Endothelial cell of umbilical vein (primary cell): ENCODE measurements around the gene TRIM40. TPM values are rescaled to one million over a fixed set of nuclear protein-coding genes. Genes with fewer than 3 reads are reported as not detected.

Source experiments
- BruUV-seq: library from RNA; stranded (reverse); fragments of 400-500 nt; replicated peaks from 2 replicates; lab custom pipeline; 2021; lab: Mats Ljungman, UMichigan
- CTCF ChIA-PET: fragments of 300-600, 350-600 bp; sonication (Branson Sonifier 250); formaldehyde crosslinking; loops from one replicate; lab custom pipeline; 2021; ENCODE audit warnings: antibody characterized with exemption, inconsistent platforms; lab: Charles Lee
- POLR2A ChIA-PET: fragments of 300-600, 350-600 bp; sonication (Branson Sonifier 250); formaldehyde crosslinking; loops from one replicate; lab custom pipeline; 2021; ENCODE audit warnings: antibody characterized with exemption, inconsistent platforms; lab: Charles Lee
- DNase-seq: peaks from one replicate; pipeline ENCODE4 v3.0.0-alpha.2; 2011; ENCODE audit warnings: low read depth, low spot score
- FAIRE-seq: peaks from 2 replicates; lab custom pipeline; 2011; peaks lifted over from hg19 to GRCh38; lab: Jason Lieb, UNC
- H2AFZ ChIP-seq: 2 replicates; pipeline ENCODE4 v1.6.0; 2012; ENCODE audit warnings: low read depth, low read length, control low read depth, inconsistent platforms
- H3K27ac ChIP-seq: 2 replicates; pipeline ENCODE4 v1.5.1; 2011; ENCODE audit warnings: low read depth, mild to moderate bottlenecking, control low read depth, low read length, moderate library complexity; ENCODE audit not compliant: insufficient read depth
- H3K27me3 ChIP-seq, 2 experiments: 2 replicates each; pipeline versions ENCODE4 v1.6.0 to v1.6.1; 2011; ENCODE audit warnings: low read length in 2 of 2, mixed read lengths in 1 of 2; ENCODE audit not compliant: control insufficient read depth in 2 of 2, insufficient read depth in 2 of 2
- H3K36me3 ChIP-seq, 2 experiments: 2 replicates in 1 of 2; 3 replicates in 1 of 2; pipeline ENCODE4 v1.5.1; 2011; ENCODE audit warnings: low read length in 2 of 2, mild to moderate bottlenecking in 1 of 2, moderate library complexity in 1 of 2; ENCODE audit not compliant: control insufficient read depth in 2 of 2, insufficient read depth in 2 of 2; ENCODE audit errors: extremely low read depth in 1 of 2
- H3K4me1 ChIP-seq: 3 replicates; pipeline ENCODE4 v1.5.1; 2011; ENCODE audit warnings: mild to moderate bottlenecking, low read length; ENCODE audit not compliant: control insufficient read depth, insufficient read depth; ENCODE audit errors: extremely low read depth
- H3K4me2 ChIP-seq: 2 replicates; pipeline ENCODE4 v1.6.1; 2011; ENCODE audit warnings: low read length, control low read depth, mixed read lengths; ENCODE audit not compliant: insufficient read depth
- H3K4me3 ChIP-seq, 3 experiments: fragments of 200-600 bp in 1 of 3; sonication (generic), shearing (Covaris generic) in 1 of 3; replicated peaks in 1 of 3; 2 replicates each; pipeline ENCODE4 v1.5.1; 2011 to 2016; ENCODE audit warnings: control low read depth in 3 of 3, low read length in 3 of 3, mild to moderate bottlenecking in 2 of 3, inconsistent platforms in 1 of 3, low read depth in 1 of 3, moderate library complexity in 1 of 3; ENCODE audit not compliant: insufficient read depth in 1 of 3
- H3K79me2 ChIP-seq: 2 replicates; pipeline ENCODE4 v1.6.0; 2012; ENCODE audit warnings: low read length, inconsistent platforms; ENCODE audit not compliant: control insufficient read depth, insufficient read depth
- H3K9ac ChIP-seq: replicated peaks from 2 replicates; pipeline ENCODE3; 2011; ENCODE audit warnings: low read length, control low read depth; ENCODE audit not compliant: insufficient read depth; ENCODE audit errors: extremely low read depth
- H3K9me1 ChIP-seq: replicated peaks from 3 replicates; pipeline ENCODE4 v1.6.0; 2011; ENCODE audit warnings: mild to moderate bottlenecking, low read length; ENCODE audit not compliant: control insufficient read depth, insufficient read depth; ENCODE audit errors: extremely low read depth
- H3K9me3 ChIP-seq: replicated peaks from 2 replicates; pipeline ENCODE4 v1.5.1; 2012; ENCODE audit warnings: low read length, inconsistent platforms; ENCODE audit not compliant: control insufficient read depth, insufficient read depth
- H4K20me1 ChIP-seq: replicated peaks from 2 replicates; pipeline ENCODE3; 2011; ENCODE audit warnings: mild to moderate bottlenecking, low read length; ENCODE audit not compliant: control insufficient read depth, insufficient read depth; ENCODE audit errors: extremely low read depth
- EZH2 ChIP-seq: IDR thresholded peaks from 2 replicates; pipeline ENCODE4 v1.6.1; 2012; ENCODE audit warnings: borderline replicate concordance, low read depth, mild to moderate bottlenecking, moderate library complexity, low read length, inconsistent platforms; ENCODE audit not compliant: severe bottlenecking
- FOS ChIP-seq: IDR thresholded peaks from 2 replicates; pipeline ENCODE4 v1.6.1; 2011; ENCODE audit warnings: mild to moderate bottlenecking, low read length, moderate library complexity, borderline replicate concordance; ENCODE audit not compliant: insufficient read depth
- GATA2 ChIP-seq: IDR thresholded peaks from 2 replicates; pipeline ENCODE4 v1.7.0; 2011; ENCODE audit warnings: low read depth, mild to moderate bottlenecking, moderate library complexity, mixed read lengths, low read length; ENCODE audit not compliant: insufficient read length, insufficient read depth
- JUN ChIP-seq: IDR thresholded peaks from 2 replicates; pipeline ENCODE4 v1.6.1; 2011; ENCODE audit warnings: borderline replicate concordance, low read depth; ENCODE audit not compliant: insufficient read length, insufficient read depth
- MAX ChIP-seq: IDR thresholded peaks from 2 replicates; pipeline ENCODE4 v1.6.1; 2011; ENCODE audit not compliant: insufficient read depth, insufficient read length
- MYC ChIP-seq: IDR thresholded peaks from one replicate; pipeline ENCODE4 v1.6.1; 2011; ENCODE audit warnings: mild to moderate bottlenecking, low read depth, low read length
- POLR2A ChIP-seq: IDR thresholded peaks from 2 replicates; pipeline ENCODE4 v1.6.1; 2012; ENCODE audit warnings: low read depth, mild to moderate bottlenecking, control low read depth, low read length
- POLR2AphosphoS5 ChIP-seq: IDR thresholded peaks from 2 replicates; pipeline ENCODE4 v1.6.1; 2012; ENCODE audit warnings: low read depth, mild to moderate bottlenecking, control low read depth, low read length, moderate library complexity; ENCODE audit not compliant: insufficient read depth
- dilution Hi-C: fragments of 300-500 bp; cut with MboI; formaldehyde crosslinking; loops from one replicate; pipeline ENCODE4 v1.15.0; 2019; ENCODE audit warnings: low sequenced_read_pairs; ENCODE audit not compliant: extremely low pct_ligation_motif_present
- intact Hi-C: fragments of 100-400 bp; cut with micrococcal nuclease; formaldehyde crosslinking; loops from one replicate; pipeline ENCODE4 v1.10.0; 2022
- polyA plus RNA-seq, 4 experiments: library from polyadenylated mRNA; depleted of rRNA in 3 of 4; stranded (reverse) in 3 of 4; unstranded in 1 of 4; fragments of >200 nt; gene quantifications; 2 replicates each; pipeline versions ENCODE4 v1.2.1 to v1.2.3, GENCODE V29; 2011 to 2012; ENCODE audit warnings: missing spikeins in 1 of 4
- total RNA-seq: library from RNA; stranded (reverse); gene quantifications from 2 replicates; pipeline ENCODE4 v1.2.3, GENCODE V29; 2021
- TF ChIP-seq, protein P1 (sequence below), 2 donors: IDR thresholded peaks; 1 replicate in 1 of 2; 2 replicates in 1 of 2; pipeline ENCODE4 v1.5.1; 2011; ENCODE audit warnings: low read length in 2 of 2, mild to moderate bottlenecking in 2 of 2, moderate library complexity in 2 of 2, control low read depth in 1 of 2, inconsistent platforms in 1 of 2, low read depth in 1 of 2; ENCODE audit not compliant: insufficient read depth in 1 of 2; ENCODE audit errors: extremely low read depth in 1 of 2

The TRIM40 gene
- total and polyA plus RNA-seq, 2 donors (not counting 3 experiments of a cell fraction or from before 2014, with no cell fraction given) = not detected

DNA sequence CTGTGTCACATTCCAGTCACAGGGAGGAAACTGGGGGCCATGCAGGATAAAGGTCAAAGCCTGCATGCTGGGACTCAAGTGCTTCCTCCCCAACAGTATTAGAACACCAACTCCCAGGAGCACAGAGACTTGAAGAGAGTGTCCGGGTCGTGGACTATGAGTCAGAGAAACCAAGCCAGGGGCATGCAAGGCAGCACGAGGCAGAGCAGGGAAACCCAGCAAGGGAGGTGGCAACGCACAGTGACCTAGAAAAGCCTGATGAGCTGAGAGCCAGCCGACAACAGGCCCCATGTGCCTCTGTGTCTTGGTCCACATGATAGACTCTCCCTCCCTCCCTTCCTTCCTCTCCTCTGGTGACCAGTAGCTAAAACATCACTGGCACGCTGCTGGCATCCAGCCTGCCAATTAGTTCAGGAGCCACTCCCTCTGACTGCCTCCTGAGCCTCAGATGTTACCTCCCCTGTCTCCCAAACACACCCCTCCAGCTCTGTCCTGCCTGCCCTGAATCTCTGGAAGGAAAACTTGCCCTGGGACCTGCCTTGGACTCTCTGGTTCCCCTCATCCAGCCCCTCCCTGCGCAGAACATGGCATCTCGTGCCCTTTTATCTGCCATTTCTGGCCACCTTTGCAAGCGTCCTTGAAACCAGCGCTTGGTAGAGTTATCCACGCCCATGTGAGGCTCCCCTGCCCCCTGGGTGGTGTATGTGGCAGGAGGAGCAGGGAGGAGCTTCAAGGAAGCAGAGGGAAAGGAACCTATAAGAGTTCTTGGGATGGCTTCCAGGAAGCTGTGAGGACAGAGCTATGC is 44.2 kb upstream of the TRIM40 start:
- dilution Hi-C loops = no loop called here
- FAIRE-seq = no peak
- intact Hi-C loops = no loop called here

DNA sequence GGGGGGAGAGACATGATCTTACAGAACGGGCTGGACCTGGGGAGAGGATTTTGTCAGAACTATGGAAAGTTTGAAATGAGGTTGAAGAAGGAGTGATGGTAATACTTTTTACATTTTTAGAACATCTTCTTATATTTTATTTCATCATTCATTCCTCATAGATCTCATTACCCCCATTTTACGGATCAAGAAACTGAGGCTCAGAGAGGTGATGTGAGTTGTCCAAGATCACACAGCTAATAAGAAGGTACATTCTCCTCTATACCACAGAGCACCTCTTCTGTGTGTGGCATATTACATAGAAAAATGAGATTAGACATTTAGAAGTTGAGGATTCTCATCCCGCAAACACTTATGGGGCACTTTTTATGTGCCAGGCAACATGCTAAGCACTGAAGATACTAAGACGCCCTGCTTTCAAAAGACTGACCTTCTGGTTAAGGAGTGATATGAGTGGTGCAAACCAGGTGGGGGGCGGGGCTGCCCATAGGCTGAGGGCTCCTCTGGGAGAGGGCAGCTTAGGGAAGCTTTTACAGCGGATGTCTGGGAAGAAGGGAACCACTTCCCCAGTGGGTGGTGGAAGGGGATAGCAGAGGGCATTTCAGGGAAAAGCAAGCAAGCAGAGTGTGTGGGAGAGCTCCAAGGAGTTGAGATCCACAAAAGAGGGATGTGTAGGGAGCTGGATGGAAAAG is 42.9 kb upstream of the TRIM40 start:
- intact Hi-C loops = no loop called here
- FAIRE-seq (no peak), DNase-seq (no peak)
- POLR2A ChIA-PET = no interaction called here
- dilution Hi-C loops = no loop called here
- Histone ChIP-seq H3K27me3 (peaks cover 13 to 35% of the 10 kb centered on the region in 2 experiments), H3K27ac (no peak overlapping the region), H3K9me1 (no peaks in the 10 kb centered on the region), H3K36me3 (no peaks in the 10 kb centered on the region), H4K20me1 (no peaks in the 10 kb centered on the region), H3K9me3 (no peaks in the 10 kb centered on the region), H3K9ac (no peak overlapping the region), H3K4me3 (no peak overlapping the region), H2AFZ (no peak overlapping the region), H3K4me1 (no peaks in the 10 kb centered on the region), H3K79me2 (no peaks in the 10 kb centered on the region), H3K4me2 (no peak overlapping the region)
- TF ChIP-seq, protein P1, sequence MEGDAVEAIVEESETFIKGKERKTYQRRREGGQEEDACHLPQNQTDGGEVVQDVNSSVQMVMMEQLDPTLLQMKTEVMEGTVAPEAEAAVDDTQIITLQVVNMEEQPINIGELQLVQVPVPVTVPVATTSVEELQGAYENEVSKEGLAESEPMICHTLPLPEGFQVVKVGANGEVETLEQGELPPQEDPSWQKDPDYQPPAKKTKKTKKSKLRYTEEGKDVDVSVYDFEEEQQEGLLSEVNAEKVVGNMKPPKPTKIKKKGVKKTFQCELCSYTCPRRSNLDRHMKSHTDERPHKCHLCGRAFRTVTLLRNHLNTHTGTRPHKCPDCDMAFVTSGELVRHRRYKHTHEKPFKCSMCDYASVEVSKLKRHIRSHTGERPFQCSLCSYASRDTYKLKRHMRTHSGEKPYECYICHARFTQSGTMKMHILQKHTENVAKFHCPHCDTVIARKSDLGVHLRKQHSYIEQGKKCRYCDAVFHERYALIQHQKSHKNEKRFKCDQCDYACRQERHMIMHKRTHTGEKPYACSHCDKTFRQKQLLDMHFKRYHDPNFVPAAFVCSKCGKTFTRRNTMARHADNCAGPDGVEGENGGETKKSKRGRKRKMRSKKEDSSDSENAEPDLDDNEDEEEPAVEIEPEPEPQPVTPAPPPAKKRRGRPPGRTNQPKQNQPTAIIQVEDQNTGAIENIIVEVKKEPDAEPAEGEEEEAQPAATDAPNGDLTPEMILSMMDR (IDR thresholded peaks at IDR 0.05; ENCODE audit: extremely low read depth in 1 of 2, insufficient read depth in 1 of 2, low read depth in 1 of 2, low read length in 2 of 2) = no peak
- TF ChIP-seq MAX = no peak
- no peak for TF ChIP-seq POLR2A
- TF ChIP-seq MYC = no peak
- TF ChIP-seq GATA2 = no peak
- no peak for TF ChIP-seq EZH2
- no peak for TF ChIP-seq JUN
- TF ChIP-seq POLR2AphosphoS5 = no peak
- no peak for TF ChIP-seq FOS
- CTCF ChIA-PET = interaction anchor here (1.0 to 3.7 kb wide), 4 partner anchors 9 to 38 kb away, joined by 3 to 18 read pairs (median 10); no protein-coding TSS in a partner anchor
- BruUV-seq = no TSS peak

More for the DNA sequence above, 44.2 kb upstream of the TRIM40 start:
- Histone ChIP-seq H3K36me3 (no peaks in the 10 kb centered on the region), H3K4me2 (no peak overlapping the region), H3K79me2 (no peaks in the 10 kb centered on the region), H3K9me3 (no peaks in the 10 kb centered on the region), H3K4me1 (no peaks in the 10 kb centered on the region), H3K9me1 (no peaks in the 10 kb centered on the region), H3K27ac (no peak overlapping the region), H2AFZ (no peak overlapping the region), H3K9ac (no peak overlapping the region), H3K4me3 (no peak overlapping the region), H3K27me3 (peaks cover 16 to 37% of the 10 kb centered on the region in 2 experiments), H4K20me1 (no peaks in the 10 kb centered on the region)
- BruUV-seq = no TSS peak
- POLR2A ChIA-PET = no interaction called here
- DNase-seq = no peak
- CTCF ChIA-PET = interaction anchor here (1.0 to 3.7 kb wide), 2 partner anchors 10 to 12 kb away, joined by 3 to 18 read pairs; no protein-coding TSS in a partner anchor
- no peak for TF ChIP-seq POLR2A
- TF ChIP-seq FOS = peak; percentile 21
